GM19467 (cell line): Measurements from ENCODE around the gene IGF1R.

ENCODE experiments used
- ATAC-seq: cut with Tn5 transposase; IDR thresholded peaks from one replicate; pipeline ENCODE4 v1.9.1; 2021; ENCODE audit warnings: mild to moderate bottlenecking, moderate library complexity; ENCODE audit not compliant: unreplicated experiment

Gene IGF1R

DNA sequence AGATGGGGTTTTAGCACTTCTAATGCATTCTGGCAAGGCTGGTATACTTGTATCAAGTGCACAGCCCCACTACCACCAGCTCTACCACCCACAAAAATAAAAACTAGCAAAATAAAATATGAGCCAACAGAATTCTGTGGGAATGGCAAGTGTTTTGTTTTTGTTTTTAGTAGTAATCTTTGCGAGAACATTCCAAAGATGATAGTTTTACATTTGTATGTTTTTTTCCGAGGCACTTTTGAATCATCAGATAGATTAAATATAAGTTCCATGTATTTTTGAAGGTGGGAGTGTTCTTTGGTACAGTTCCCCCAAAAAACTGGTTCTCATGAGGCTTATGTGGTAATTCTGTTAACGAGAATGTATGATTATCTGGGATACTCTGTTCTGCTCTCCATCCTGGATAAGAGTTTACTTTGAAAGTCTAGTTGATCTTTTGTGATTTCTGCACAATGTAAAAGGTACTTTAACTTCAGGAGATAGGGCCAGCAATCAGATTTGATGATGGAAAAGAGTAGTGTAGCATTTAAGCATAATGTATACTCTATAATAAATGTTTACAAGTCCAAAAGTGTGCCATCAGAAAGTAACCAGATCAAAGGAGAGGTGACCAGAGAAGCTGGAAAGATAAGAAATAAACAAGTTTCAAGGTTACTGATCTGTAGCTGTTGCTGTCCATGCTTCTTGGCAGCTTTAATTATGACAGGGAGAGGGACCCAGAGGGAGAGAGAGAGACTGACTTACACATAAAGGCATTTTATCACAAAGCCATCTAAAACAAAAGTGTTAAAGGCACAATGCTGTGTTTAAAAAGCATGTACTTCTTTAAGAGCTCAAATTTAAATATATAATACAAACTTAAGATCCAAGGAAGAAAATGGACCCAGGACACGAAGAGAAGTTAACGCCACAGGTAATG, 228.4 kb downstream of the IGF1R start:
- no peak for ATAC-seq

DNA sequence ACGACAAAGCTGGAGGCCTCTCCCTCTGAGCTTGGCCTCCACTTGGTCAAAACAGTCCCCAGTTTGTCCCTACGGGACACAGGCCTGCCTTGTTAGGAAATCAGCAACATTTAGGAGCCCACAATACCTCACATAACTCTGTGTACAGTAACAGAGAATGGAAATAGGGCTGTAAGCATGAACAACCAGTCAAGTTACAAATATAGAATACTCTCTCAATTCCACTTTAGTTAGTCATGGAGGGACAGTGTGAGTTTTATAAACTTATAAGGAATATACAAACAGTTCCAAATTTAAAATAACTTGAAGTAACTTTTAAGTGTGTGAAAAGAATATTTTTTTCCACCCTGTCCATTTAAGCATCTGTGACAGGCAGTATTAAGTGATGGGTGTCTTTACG, 229.8 kb downstream of the IGF1R start:
- no peak for ATAC-seq

DNA sequence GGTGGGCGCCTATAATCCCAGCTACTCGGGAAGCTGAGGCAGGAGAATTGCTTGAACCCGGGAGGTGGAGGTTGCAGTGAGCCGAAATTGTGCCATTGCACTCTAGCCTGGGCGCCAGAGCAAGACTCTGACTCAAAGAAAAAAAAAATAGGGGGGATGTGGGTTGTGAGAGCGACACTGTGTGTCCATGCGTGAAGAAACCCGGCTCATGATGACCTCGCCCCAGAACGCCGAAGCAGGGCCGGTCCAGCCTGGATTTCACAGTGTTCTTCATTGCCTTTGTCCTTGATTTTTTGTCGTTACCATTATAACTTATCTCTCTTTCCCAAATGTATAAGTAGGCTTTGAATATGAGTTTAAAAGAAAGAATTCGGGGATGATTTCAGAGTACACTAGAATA, 230.5 kb downstream of the IGF1R start:
- no peak for ATAC-seq

DNA sequence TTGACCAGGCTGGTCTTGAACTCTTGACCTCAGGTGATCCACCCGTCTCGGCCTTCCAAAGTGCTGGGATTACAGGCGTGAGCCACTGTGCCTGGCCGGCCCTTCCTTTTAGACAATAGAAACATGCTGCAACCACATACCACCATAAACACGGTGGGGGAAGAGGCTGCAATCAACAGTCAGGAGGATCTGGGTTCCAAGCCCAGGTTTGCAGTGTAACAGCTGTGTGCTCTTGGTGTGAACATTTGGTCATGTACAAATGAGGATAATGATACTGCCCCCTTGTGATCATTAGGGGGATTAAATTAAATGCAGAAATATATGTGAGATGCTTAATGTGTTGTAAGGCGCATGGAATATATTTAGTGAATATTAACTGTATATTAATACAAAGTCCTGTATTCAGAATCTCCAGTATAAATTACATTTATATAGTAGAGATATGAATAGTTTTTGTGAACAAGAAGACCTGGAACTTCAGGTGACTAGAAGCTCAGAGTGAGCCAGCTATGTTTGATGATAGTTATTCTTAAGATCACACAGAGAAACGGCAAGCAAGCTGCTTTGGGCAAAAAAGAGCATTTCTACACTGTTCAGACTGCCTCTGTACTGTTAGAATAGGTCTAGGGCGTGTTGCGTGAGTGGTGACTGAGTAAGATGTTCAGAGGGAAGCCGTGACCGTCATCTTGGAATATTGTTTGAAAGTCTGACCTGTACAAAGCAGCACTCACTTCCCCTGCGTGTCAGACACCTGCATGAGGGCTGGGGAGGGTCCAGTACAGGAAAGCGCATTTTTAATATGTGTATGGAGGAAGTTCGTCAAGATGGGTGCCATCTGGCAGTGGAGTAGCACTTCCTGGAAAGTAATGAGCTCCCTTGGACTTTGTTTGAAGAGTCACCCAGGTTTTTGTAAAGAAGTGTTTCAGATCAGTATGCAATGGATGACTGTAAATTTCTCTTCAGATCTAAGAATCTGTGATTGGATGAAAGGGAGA, 233.5 kb downstream of the IGF1R start:
- no peak for ATAC-seq

DNA sequence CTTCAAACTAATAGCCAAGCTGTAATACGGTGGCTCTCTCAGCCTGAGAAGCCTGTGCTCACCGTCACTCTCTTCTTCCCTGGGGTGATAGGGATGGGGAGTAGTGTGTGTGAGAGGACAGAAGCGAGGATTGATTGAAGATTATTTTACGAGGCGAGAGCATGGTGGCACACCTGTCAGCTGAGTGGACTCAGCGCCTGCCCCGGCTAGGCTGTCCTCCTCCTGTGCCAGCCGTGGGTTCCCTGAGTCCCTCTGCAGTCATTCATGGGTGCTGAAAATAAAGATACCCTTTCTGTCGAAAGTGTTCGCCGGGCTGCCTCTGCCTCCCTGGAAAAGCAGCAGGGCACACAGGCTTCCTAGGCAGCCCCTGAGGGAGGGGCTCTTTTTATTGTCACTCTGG, 235.1 kb downstream of the IGF1R start:
- ATAC-seq: no peak

DNA sequence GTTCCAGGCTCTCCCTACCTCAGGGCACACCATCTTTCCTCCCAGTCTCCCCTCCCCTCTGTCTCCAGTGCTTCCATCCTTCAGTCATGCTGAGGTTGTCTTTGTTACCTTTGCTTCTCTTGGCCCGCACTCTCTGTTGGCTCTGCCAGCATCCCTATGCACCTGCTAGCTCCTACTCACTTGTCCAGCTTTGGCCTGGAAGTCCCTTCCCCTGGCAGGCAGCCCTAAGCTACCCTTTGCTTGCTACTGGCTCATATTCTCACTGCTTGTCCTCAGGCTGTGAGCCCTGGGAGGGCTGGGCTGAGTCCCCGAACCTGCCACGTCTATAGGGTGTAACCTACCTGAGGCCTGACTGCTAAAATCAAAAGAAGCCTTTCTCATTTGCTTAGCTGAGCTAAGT, 236.6 kb downstream of the IGF1R start:
- no peak for ATAC-seq

DNA sequence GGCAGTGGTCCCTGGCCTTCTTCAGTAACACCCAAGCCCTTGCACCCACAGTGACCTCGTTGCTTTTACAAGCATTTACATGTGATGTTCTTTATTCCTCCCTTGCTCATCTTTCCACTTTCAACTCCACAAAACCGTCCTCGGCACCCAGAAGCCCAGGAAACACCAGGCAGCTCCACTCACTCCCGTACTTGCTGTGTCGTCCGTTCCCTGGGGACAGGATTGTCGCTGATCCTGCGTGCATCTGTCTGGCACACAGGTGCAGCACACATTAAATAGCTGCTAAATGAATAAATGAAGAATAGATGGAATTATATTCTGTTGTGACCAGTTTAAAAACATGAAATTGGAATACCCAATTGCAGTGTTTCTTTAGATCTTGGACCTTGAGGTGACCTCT, 239.6 kb downstream of the IGF1R start:
- no peak for ATAC-seq

DNA sequence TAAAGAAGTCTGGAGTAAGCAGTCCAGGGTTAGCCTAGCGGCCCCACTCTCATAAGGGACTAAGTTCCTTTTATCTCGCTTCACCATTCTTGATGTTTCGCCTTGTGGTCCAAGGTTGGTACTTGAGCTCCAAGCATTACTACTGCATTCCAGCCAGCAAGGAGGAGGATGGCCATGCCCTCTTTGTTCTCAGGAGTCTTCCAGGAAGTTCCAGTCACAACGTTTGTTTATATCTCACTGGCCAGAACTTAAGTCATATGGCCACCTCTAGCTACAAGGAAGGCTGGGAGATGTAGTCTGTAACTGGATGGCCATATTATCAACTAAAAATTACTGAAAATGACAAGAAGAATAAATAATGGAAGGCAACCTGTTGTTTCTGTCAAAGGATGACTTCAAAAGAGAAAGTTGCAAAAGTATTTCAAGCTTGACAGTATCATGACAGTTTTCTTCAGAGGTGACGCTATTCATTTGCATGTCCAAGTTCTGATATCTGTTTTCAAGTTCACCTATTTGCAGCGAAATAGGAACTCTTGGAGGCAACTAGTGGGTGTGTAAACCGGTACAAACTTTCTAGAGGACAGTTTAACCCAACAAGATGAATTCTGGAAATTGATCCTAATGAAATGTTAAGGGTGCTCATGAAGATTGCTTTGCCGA, 240.6 kb downstream of the IGF1R start:
- no peak for ATAC-seq

DNA sequence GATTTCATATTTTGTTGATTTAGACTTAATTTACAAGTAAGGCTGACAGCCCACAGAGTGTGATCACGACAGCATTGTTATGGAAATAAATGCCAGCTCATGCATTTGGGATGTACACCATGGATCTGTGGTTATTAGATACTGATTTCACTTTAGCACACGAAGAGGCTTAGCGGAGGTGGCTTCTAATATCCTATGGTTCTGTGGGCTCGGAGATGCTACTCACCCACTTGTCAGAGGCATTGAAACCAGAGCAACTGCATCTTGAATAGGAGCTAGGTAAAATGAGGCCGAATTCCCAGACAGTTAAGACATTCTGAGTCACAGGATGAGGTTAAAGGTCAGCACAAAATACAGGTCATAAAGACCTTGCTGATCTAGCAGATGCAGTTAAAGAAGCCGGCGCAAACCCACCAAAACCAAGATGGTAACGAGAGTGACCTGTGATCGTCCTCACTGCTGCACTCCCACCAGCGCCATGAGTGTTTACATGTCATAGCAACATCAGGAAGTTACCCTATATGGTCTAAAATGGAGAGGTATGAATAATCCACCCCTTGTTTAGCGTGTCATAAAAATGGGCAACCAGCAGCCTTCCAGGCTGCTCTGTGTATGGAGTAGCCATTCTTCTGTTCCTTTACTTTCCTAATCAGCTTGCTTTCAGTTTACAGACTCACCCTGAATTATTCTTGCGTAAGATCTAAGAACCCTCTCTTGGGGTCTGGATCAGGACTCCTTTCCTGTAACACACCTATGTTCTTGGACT, 241.8 kb downstream of the IGF1R start:
- ATAC-seq: no peak

DNA sequence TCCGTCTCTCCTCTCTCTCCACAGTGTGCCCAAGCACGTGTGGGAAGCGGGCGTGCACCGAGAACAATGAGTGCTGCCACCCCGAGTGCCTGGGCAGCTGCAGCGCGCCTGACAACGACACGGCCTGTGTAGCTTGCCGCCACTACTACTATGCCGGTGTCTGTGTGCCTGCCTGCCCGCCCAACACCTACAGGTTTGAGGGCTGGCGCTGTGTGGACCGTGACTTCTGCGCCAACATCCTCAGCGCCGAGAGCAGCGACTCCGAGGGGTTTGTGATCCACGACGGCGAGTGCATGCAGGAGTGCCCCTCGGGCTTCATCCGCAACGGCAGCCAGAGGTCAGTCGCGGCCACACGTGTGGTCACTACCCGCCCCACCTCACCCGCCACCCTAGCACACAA, 243.0 kb downstream of the IGF1R start:
- no peak for ATAC-seq

DNA sequence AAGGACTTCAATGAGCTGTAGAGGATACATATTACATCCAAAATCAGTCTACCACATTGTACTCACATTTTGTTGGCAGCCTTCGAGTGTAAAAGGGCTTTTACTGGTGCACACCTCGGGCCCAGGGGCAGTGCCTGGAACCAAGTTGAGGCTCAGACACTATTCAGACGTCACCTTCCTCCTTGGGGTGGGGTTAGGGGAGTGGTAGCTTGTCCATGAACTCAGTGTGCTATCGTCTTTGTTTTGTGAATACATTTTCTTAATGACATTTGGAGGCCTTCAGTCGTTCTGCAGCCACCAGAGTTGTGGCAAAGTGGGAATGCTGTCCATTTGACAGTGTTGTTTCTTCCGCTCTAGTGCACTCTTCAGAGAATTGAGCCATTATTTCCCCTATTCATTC, 245.1 kb downstream of the IGF1R start:
- no peak for ATAC-seq

DNA sequence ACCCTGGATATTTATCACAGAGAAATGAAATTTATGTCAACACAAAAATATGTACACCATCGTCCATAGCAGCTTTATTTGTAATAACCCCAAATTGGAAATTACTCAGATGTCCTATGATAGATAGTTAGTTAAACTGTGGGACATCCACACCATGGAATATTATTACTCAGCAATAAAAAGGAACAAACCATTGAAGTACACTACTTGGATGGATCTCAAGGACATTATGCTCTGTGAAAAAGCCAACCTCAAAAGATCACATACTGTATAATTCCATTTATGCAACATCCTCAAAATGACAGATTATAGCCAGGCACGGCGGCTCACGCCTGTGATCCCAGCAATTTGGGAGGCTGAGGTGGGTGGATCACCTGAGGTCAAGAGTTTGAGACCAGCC, 246.0 kb downstream of the IGF1R start:
- no peak for ATAC-seq

DNA sequence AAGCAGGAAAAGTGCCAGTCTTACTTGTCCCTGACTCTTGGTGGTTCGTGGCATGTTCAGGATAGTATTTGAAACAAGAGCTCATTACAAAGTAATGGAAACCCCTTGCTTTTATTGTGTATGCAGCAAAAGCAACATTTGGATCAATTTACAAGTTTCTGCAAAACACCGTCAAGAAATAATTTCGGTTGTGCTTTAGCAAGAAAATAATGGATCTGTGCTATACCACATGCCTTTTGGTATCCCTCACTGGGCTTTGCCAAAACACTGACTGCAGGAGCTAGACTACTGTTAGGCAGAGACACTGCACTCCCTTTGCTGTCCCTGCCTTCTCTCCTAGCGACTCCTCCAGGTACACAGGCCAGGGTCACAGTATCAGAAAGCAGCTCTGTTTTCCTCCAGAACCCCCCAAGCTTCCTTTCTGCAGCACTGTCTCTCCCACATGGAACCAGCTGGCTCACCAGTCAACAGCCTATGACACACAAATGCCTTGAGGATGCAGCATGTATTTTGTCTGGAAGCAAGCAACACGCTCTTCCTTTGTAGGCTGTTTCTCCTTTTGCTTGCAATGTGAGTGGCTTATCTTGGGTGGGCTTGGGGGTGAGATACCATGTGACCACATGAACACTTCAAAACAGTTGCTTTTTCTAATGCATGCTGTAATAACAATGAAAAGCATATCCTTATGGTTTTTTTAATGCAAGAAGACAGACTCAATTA, 247.8 kb downstream of the IGF1R start:
- ATAC-seq: no peak

DNA sequence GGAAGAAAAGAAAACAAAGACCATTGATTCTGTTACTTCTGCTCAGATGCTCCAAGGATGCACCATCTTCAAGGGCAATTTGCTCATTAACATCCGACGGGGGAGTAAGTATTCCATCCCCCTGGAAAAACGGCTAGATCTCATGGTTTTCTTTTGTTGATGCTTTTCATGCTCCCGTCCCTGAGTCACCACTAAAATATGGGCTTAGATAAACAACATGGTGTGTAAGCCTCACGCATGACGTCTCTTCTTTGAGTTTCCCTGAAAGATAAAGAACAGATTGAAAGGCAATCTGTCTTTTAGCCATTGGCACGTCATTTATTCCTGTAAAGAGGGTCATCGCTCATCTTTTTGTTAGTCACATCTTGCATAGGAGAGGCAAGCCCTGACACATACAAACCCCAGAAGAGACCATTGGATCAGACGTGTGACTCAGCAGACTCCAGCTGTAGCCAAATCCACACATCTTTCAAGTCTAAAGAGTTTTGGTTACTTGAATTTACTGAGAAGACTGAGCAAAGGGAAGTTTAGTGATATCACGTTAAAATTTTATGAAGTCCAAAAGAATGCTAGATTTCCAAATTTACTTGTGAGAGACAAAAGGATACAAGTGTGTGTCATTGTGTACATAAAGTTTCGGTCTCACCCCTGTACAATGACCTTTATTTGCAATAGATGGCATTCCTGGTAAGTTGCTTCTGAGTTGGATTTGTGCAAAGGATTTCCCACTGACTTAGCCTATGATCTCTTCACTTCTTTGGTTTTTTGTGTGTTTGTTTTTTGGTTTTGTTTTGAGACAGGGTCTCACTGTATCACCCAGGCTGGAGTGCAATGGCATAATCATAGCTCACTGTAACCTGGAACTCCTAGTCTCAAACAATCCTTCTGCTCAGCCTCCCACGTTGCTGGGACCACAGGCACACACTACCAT, 248.7 kb downstream of the IGF1R start:
- ATAC-seq: no peak

DNA sequence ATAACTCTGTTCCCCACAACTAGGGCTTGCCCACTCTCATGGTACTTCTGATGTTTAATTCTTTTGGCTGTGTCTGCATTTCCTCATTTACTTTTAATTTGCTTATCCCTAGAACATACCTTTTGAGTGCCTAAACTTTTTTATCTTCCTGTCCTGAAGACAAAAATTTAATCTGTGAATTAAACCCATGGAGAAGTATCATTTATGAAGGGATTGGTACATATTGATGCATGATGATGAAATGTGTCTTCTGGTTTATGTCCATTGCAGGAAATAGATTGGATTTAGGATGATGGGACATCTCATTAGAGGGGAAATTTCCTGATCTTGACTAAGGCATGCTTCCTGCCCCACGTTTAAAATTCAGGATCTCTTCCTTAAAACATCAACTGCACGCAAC, 249.8 kb downstream of the IGF1R start:
- ATAC-seq: no peak

DNA sequence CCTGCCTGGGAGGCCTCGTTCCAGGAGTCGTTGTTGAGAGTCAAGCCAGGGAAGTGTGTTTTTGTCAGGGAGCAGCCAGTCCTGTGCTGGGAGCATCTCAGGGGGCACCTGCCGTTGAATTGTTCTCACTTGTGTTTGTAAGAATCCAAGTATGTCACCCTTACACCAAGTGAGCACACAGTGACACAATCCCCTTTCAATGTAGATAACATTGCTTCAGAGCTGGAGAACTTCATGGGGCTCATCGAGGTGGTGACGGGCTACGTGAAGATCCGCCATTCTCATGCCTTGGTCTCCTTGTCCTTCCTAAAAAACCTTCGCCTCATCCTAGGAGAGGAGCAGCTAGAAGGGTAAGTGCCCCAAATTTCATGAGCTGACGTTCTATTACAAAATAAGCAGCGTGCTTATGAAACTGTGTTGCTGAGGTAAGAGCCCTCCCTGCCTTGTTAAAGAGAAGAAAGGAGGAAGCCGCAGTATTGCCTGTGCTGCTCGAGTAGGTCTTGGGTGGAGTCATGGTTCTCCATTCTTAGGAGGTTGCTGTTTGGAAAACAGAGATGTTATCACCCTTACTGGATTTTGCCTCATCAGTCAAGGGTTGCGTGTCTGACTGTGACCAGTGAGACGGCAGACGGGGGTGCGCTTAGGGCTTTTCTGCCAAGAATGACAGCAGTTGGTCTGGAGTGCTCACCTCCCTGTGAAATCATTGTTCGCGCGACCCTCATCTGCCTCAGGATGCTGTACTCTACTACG, 251.1 kb downstream of the IGF1R start:
- no peak for ATAC-seq

DNA sequence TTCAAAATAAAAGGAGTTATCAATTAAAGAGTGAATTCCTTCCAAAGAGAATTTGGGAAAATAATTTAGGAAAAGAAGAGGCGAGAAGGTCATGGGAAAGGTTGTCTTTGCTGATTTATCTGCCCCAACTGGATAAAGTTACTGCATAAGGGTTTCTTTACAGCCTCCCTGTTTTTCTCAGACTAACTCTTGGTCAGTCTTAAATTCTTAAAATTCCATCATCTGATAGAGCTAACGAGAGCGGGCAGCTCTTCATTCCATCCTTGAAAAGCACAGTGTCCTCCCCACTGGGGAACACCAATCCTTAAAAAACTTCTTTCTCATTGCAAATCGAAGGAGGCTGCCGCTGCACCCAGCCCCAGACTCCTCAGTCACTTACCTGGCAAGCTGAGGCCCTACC, 252.0 kb downstream of the IGF1R start:
- ATAC-seq: no peak

DNA sequence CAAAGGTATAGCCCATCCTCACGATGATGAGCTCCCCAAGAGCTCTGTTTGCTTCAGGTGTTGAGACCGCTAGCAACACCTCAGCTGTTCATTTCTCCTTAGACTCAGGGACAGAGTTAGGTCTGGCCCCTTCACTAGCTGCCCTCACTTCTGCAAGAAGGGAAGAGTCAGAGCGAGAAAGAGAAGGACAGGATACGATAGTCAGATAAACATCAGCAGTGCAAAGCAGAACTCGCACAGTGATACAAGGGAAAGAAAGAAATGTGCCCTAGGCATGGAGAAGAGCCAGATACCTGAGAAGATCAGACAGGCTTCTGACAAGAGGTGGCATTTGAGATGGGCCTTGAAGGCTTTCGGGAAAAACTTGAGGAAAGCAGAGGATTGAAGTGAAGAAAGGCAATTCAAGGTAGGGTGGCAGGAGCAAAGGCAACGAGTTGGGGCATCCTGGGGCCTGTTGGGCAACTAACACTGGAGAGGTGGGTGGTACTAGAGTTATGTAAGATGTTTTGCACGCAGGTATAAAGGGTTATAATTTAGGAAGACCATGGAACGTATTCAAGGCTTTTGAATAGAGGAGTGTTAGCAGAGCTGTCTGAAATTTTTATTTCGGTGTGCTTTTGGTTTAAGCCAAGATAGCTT, 253.2 kb downstream of the IGF1R start:
- ATAC-seq: no peak
